Heart right ventricle (tissue), 16 donors: Measurements from ENCODE around the gene WT1. TPM values are rescaled to one million over a fixed set of nuclear protein-coding genes. Genes with fewer than 3 reads are reported as not detected.
A peak's percentile ranks its signal among the peaks of the same experiment; 100 is the strongest.

Experiments
- ATAC-seq, 8 donors: fragments of 200-7000 bp; cut with Tn5 transposase; one replicate each; pipeline ENCODE4 v1.9.1; 2020; ENCODE audit warnings: mild to moderate bottlenecking in 8 of 8, moderate library complexity in 8 of 8, moderate number of reproducible peaks in 1 of 8
- DNase-seq, 2 donors: peaks; one replicate each; pipeline ENCODE4 v3.0.0-alpha.2; 2020
- H3K27ac ChIP-seq, 10 donors: fragments of 200-600 bp; sonication (generic) in 2 of 10; one replicate each; pipeline versions ENCODE4 v1.5.0 to v1.8.0; 2020 to 2022; ENCODE audit warnings: mild to moderate bottlenecking in 3 of 10
- H3K27me3 ChIP-seq, 7 donors: fragments of 200-600 bp; one replicate each; pipeline ENCODE4 v1.8.0; 2021 to 2022; ENCODE audit warnings: mild to moderate bottlenecking in 2 of 7
- H3K36me3 ChIP-seq, 9 donors: fragments of 200-600 bp; sonication (generic) in 1 of 9; one replicate each; pipeline versions ENCODE4 v1.5.0 to v1.8.0; 2020 to 2022; ENCODE audit warnings: mild to moderate bottlenecking in 2 of 9
- H3K4me1 ChIP-seq, 9 donors: fragments of 200-600 bp; sonication (generic) in 1 of 9; one replicate each; pipeline versions ENCODE4 v1.5.0 to v1.8.0; 2020 to 2022; ENCODE audit warnings: mild to moderate bottlenecking in 4 of 9
- H3K4me3 ChIP-seq, 10 donors: fragments of 200-600 bp; sonication (generic) in 2 of 10; one replicate each; pipeline versions ENCODE4 v1.5.0 to v1.8.0; 2020 to 2022; ENCODE audit warnings: mild to moderate bottlenecking in 7 of 10, moderate library complexity in 2 of 10
- H3K9me3 ChIP-seq, 11 donors: fragments of 200-600 bp in 10 of 11; sonication (generic) in 2 of 11; one replicate each; pipeline versions ENCODE4 v1.5.0 to v1.8.0; 2013 to 2022; ENCODE audit warnings: mild to moderate bottlenecking in 2 of 11, control low read depth in 1 of 11, moderate library complexity in 1 of 11
- CTCF ChIP-seq, 9 donors: fragments of 200-600 bp; sonication (generic) in 2 of 9; IDR thresholded peaks; one replicate each; pipeline versions ENCODE4 v1.5.0 to v1.8.0; 2021 to 2022; ENCODE audit warnings: antibody characterized with exemption in 9 of 9, mild to moderate bottlenecking in 5 of 9, moderate library complexity in 1 of 9
- WGBS, 2 donors: extraction: QIAGEN DNeasy Blood & Tissue Kit; methylation state at CpG; one replicate each; pipeline ENCODE4 v1.1.7; 2013; ENCODE audit warnings: inconsistent platforms in 1 of 2; 5-methylcytosine and 5-hydroxymethylcytosine counted together
- intact Hi-C, 10 donors: fragments of 100-400 bp; cut with DNase I; formaldehyde crosslinking; loops; one replicate each; pipeline versions ENCODE4 v1.11.1 to v1.14.2; 2022
- polyA plus RNA-seq, 2 donors: library from polyadenylated mRNA; stranded (reverse); fragments of 200-250 nt; gene quantifications; one replicate each; pipeline ENCODE4 v1.2.3, GENCODE V29; 2013
- total RNA-seq, 10 donors: library from RNA; stranded (reverse); fragmentation: NEBNext Ultra II Directional in 3 of 10; extraction: Animal tissue kit (Norgen Biotek cat#: 25700) in 3 of 10; gene quantifications; one replicate each; pipeline versions ENCODE4 v1.2.1 to v1.2.4, GENCODE V29; 2021 to 2023
- donor health status: Arrhythmogenic right ventricular cardiomyopathy.
- donor health status: ischemic (EF 13 %, LVEDD 7.1; RV severe dilation, severe dysfunction).
- donor health status: healthy with polysubstance abuse.
- donor health status: DM: no; HTN: yes; CAD: no.
- donor health status: DM: no; HTN: no; CAD: no.
- donor health status: ischemic (EF 25% LVEDD 6.9; RV normal size, moderate dysfunction).
- donor health status: ischemic (EF 25% LVEDD 5.7; RV mildly dilated, moderate dysfunction).
- donor health status: healthy.
- donor health status: DM: yes; HTN: yes; CAD: no.
- donor health status: Ischemic cardiomyopathy.
- donor health status: ischemic (EF 35%, LVEDD 5.7; RV mildly dilated, moderate dysfunction).
- donor health status: nonischemic (EF 11% LVEDD 7.7; RV severe dilation, severe dysfunction).
- donor health status: DM: yes; HTN: yes; CAD: no.
- donor health status: PGD.
- donor health status: ischemic (EF 29% LVEDD 5.4; RV normal size, mild dysfunction).
- donor health status: nonischemic (EF 23%, LVEDD 6.1; RV moderate dilation, normal function).

The WT1 gene
- total and polyA plus RNA-seq, 12 donors, result 1.2 to 4.6 (median 2.8) TPM

- H3K9me3 ChIP-seq, result no peaks in the 10 kb centered on the region
- intact Hi-C loops, result loop anchor here in 1 of 10 donors (10.0 kb wide), 1 partner anchor 61 kb away; no protein-coding TSS in a partner anchor
- no peak overlapping the region for H3K27ac ChIP-seq
- peaks cover 0 to 54% (median 40%) of the 10 kb centered on the region in 7 donors for H3K27me3 ChIP-seq
- no peak for TF ChIP-seq CTCF (IDR thresholded peaks at IDR 0.05)
- WGBS, 2 donors, result 90 to 95% methylated on average over 4 of the region's 4 CpGs
- H3K4me1 ChIP-seq, result peaks cover 0 to 5% (median under 1%) of the 10 kb centered on the region in 9 donors
- no peak for ATAC-seq
- no peak overlapping the region for H3K4me3 ChIP-seq
- H3K36me3 ChIP-seq, result no peaks in the 10 kb centered on the region
- DNase-seq, result no peak
Measured at GRCh38 chr11:32444186-32444585, 8.8 kb upstream of the WT1 start.

GRCh38 chr11:32440916-32441315 lies 5.6 kb upstream of the WT1 start:
- ATAC-seq, result no peak
- H3K9me3 ChIP-seq, result no peaks in the 10 kb centered on the region
- H3K36me3 ChIP-seq, result peaks cover 0 to 14% (median 0%) of the 10 kb centered on the region in 9 donors
- peaks cover 0 to 33% (median 22%) of the 10 kb centered on the region in 9 donors for H3K4me1 ChIP-seq
- intact Hi-C loops, result loop anchor here in 1 of 10 donors (10.0 kb wide), 1 partner anchor 64 kb away; no protein-coding TSS in a partner anchor
- peaks cover 3 to 84% (median 70%) of the 10 kb centered on the region in 7 donors for H3K27me3 ChIP-seq
- no peak overlapping the region for H3K27ac ChIP-seq
- no peak for DNase-seq
- 46 to 60% methylated on average over 9 of the region's 9 CpGs for WGBS, 2 donors
- no peak overlapping the region for H3K4me3 ChIP-seq
- no peak for TF ChIP-seq CTCF (IDR thresholded peaks at IDR 0.05)

DNA sequence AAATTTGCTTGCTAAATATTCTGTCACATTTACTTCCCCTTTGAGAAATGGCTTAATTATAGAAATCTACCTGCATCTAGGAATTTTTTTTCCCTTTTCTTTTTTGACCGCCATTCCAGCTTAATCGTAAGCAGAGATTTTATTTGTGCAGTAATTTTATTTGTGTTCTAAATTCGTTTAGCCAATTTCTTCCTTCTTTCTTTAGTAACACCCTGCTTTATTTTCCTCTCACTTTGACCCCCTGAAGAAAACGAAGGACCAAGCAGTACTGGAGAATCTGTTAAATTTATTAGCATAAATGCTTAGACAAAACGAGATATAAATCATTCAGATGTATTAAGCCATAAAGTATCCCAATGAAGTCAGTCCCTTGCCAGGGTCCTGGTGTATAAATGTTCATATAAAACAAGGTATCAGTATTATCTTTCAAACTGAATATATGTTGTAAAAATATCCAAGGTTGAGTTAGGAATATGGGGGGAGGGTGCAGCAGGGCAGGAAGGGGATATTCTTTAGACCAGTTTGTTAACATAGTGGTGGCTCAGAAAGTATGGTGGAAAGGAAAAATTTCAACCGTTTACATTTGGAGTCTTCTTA lies 5.1 kb upstream of the WT1 start:
- DNase-seq (no peak), ATAC-seq (no peak)
- peaks cover 0 to 14% (median 0%) of the 10 kb centered on the region in 9 donors for H3K36me3 ChIP-seq
- H3K27ac ChIP-seq, result no peak overlapping the region
- no peak overlapping the region for H3K4me3 ChIP-seq
- WGBS, 2 donors, result 46 to 53% methylated on average over 6 of the region's 6 CpGs
- H3K27me3 ChIP-seq, result peaks cover 3 to 89% (median 75%) of the 10 kb centered on the region in 7 donors
- TF ChIP-seq CTCF (IDR thresholded peaks at IDR 0.05), result no peak
- H3K4me1 ChIP-seq, result peaks cover 0 to 38% (median 22%) of the 10 kb centered on the region in 9 donors
- intact Hi-C loops, result loop anchor here in 1 of 10 donors (10.0 kb wide), 1 partner anchor 64 kb away; no protein-coding TSS in a partner anchor
- H3K9me3 ChIP-seq, result no peaks in the 10 kb centered on the region

DNA sequence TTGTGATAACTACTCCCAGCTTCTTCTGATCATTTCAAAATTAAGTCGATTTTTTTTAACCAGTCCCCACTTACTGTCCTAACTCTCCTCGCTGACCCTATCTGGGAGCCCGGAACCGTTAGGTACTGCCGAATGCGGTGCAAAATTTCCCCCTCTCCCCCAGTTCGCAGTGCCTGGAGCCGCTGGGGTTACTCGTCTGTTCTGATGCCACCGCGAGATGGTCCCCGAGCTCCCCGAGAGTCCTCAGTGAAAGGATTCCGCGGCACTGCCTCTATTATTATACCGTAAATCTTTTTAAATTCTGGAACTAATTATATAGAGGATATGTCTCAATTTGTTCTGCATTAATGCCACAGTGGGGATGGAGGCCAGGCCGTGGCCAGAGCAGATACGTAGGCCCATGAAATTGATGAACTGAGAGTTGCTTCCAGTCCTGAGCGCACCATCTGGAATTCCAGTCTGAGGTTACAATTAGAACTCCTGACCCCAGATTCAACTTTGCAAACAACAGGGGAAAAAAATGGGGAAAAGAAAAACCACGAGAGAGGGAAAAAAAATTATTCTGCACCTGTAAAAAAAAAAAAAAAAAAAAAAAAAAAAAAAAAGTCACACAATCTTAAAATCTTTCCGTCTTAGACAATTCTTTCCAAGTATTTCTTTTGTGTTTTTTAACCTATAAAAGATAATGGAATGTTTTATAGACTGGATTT lies 4.3 kb upstream of the WT1 start:
- H3K36me3 ChIP-seq, result peaks cover 0 to 14% (median 0%) of the 10 kb centered on the region in 9 donors
- no peak overlapping the region for H3K27ac ChIP-seq
- DNase-seq (no peak), ATAC-seq (no peak)
- peaks cover 0 to 44% (median 27%) of the 10 kb centered on the region in 9 donors for H3K4me1 ChIP-seq
- intact Hi-C loops, result loop anchor here in 3 of 10 donors (5.0 to 10.0 kb wide), 4 partner anchors 65 to 145 kb away; partner anchors contain the start of gene EIF3M (in 2 of the 3)
- 39 to 49% methylated on average over 21 of the region's 21 CpGs for WGBS, 2 donors
- H3K4me3 ChIP-seq, result peak overlapping the region in 6 of 10 donors; percentile 12 to 32 (median 24)
- H3K27me3 ChIP-seq, result peaks cover 9 to 94% (median 81%) of the 10 kb centered on the region in 7 donors
- no peak for TF ChIP-seq CTCF (IDR thresholded peaks at IDR 0.05)
- no peaks in the 10 kb centered on the region for H3K9me3 ChIP-seq
